PFSK-1 (cell line): ENCODE measurements around the gene DNAJB2.

Experiments used
- FOXP2 ChIP-seq: optimal IDR thresholded peaks from 2 replicates; pipeline ENCODE3; 2011; ENCODE audit warnings: borderline replicate concordance, control low read depth, inconsistent platforms; ENCODE audit not compliant: insufficient read depth; ENCODE audit errors: extremely low read length, extremely low read depth
- POLR2AphosphoS5 ChIP-seq: IDR thresholded peaks from 2 replicates; pipeline ENCODE4 v1.6.1; 2012; ENCODE audit warnings: low read depth, mild to moderate bottlenecking, control low read depth, low read length, moderate library complexity
- REST ChIP-seq, 2 experiments: IDR thresholded peaks; 2 replicates each; pipeline versions ENCODE4 v1.6.1 to v1.8.0; 2011 to 2012; ENCODE audit warnings: low read depth in 2 of 2, low read length in 2 of 2, control low read depth in 1 of 2, inconsistent platforms in 1 of 2, mild to moderate bottlenecking in 1 of 2, moderate library complexity in 1 of 2; ENCODE audit not compliant: insufficient read depth in 1 of 2
- SIN3A ChIP-seq: IDR thresholded peaks from 2 replicates; pipeline ENCODE4 v1.6.1; 2012; ENCODE audit warnings: mild to moderate bottlenecking, low read length, moderate library complexity, borderline replicate concordance; ENCODE audit not compliant: insufficient read depth
- TAF1 ChIP-seq: IDR thresholded peaks from 2 replicates; pipeline ENCODE4 v1.6.1; 2012; ENCODE audit warnings: low read length, control low read depth, borderline replicate concordance; ENCODE audit not compliant: insufficient read depth

Gene DNAJB2

DNA sequence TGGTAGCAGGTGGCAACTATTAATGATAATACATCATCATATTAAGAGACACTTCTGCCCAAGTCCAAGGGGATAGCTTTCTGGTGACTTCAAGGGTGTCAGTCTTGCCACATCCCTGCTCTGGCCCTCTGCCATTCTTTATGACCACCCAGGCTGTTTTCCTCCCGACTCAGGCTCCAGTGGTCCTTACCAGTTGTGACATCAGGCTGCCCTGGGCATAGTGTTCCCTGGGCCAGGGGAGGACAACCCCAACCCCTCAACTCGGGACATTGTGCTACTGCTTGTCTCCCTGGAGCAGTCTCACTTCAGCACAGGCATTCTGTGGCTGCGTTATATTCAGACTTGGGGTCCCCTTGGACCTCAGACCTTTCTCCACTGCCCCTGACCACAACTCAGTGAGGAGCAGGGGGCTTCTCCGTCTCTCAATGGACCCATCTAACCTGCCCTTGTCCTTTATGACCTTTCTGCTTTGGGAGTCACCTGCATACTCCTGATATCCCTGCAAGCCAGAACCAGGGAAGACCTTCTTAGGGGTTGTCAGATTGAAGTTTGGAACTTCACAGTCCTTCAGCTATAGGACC lies 12.8 kb downstream of the DNAJB2 start:
- TF ChIP-seq POLR2AphosphoS5 (no peak), FOXP2 (no peak), SIN3A (no peak), TAF1 (no peak), REST (IDR thresholded peaks at IDR 0.05; ENCODE audit: insufficient read depth in 1 of 2, low read depth in 2 of 2, low read length in 2 of 2) (no peak)

DNA sequence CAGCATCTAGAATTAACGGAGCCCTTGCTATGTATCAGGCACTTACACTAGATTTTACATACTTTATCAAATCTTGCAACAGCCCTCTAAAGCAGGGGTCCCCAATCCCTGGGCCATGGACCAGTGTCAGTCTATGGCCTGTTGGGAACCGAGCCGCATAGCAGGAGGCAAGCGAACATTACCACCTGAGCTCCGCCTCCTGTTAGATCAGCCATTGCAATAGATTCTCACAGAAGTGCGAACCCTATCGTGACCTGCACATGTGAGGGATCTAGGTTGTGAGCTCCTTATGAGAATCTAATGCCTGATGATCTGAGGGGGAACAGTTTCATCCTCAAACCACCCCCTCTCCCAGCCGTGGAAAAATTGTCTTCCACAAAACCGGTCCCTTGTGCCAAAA lies 13.4 kb downstream of the DNAJB2 start:
- no peak for TF ChIP-seq POLR2AphosphoS5
- TF ChIP-seq REST (IDR thresholded peaks at IDR 0.05; ENCODE audit: insufficient read depth in 1 of 2, low read depth in 2 of 2, low read length in 2 of 2), result no peak
- TF ChIP-seq FOXP2, result no peak
- no peak for TF ChIP-seq SIN3A
- TF ChIP-seq TAF1, result no peak

DNA sequence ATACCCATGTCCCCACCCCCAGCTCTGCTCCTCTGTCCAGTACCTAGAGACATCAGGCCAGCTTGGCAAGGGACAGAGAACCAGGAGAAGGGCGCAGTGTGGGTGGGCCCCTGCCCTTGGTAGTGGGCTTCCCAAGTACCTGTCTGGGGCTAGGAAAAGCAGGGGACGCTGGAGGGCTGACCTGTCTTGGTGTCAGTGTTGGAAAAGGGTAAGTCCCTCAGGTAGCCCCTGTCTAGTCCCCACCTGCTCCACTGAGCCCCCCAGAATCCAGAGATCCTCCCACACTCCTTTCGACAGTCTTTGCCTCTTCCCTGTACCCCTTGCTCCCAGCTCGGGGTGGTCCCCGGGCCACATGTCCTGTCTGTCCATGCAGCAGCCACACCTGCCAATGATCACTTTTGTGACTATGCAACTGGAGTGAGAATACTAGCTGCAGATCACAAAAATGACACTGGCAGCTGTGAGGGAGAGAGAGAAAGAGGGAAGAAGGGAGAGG lies 14.6 kb downstream of the DNAJB2 start:
- TF ChIP-seq TAF1 (no peak), FOXP2 (no peak), REST (IDR thresholded peaks at IDR 0.05; ENCODE audit: insufficient read depth in 1 of 2, low read depth in 2 of 2, low read length in 2 of 2) (no peak)

DNA sequence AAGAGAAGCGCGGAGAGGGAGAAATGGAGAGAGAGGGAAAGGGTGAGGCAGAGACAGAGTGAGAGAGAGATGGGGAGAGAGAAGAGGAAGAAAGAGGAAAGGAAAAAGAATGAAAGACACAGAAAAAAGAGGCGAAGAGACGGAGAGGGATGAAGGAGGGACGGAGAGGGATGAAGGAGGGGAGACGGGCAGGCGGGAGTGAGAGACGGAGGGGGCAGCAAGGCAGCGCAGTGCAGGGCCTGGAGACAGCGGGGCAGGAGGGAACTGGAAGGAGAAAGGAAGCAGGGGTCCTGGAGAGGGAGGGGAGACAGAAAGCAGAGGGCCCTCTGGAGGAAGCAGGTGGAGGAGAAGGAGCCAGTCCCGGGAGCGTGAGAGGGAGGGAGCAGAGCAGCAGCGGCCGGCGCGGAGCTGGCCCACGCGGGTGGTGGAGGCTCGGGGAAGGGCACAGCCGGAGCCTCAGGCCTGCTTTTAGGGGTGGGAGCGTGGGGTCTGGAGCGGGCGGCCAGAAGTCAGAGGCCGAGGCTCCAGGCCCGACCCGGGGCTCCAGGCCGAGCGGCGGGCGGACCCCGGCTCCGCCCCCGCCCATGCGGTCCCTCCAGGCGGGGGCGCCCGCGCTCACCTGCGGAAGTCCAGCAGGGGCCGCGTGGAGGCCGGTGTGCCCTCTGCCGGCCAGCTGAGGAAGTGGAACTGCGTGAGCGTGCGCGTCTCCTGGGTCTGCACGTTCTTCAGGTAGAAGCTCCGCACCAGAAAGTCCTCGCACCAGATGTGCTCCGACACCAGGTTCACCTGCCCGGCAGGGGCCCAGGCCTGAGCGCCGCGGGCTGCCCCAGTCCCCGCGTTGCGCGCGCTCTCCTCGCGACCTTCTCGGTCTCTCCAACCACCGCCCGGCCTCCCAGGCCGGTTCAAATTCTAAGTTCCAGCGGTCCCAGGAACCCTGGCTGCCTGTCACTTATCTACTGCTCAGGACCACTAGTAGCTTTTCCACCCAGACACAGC lies 15.5 kb downstream of the DNAJB2 start:
- TF ChIP-seq FOXP2 (peak; percentile 74), POLR2AphosphoS5 (peak; percentile 55), TAF1 (0 out of 2 replicates have a peak, but pooled peaks have one; percentile 13), REST (IDR thresholded peaks at IDR 0.05; ENCODE audit: insufficient read depth in 1 of 2, low read depth in 2 of 2, low read length in 2 of 2) (0 out of 4 replicates have a peak, but pooled peaks of 1 of the 2 experiments have one; percentile 47), SIN3A (no peak)
